WTC11 (cell line): Measurements from ENCODE around the gene MRFAP1.

Experiments used
- ELF4 ChIP-seq: sonication (generic); formaldehyde crosslinking; IDR thresholded peaks from 2 replicates; pipeline ENCODE4 v1.8.1; 2022; ENCODE audit warnings: low read depth, mild to moderate bottlenecking, moderate library complexity, missing genetic modification reagents
- ESRRA ChIP-seq: sonication (generic); formaldehyde crosslinking; IDR thresholded peaks from 2 replicates; pipeline ENCODE4 v1.8.1; 2022; ENCODE audit warnings: mild to moderate bottlenecking, missing genetic modification reagents, borderline replicate concordance
- JUN ChIP-seq: sonication (generic); formaldehyde crosslinking; IDR thresholded peaks from 2 replicates; pipeline ENCODE4 v1.8.0; 2023; ENCODE audit warnings: mild to moderate bottlenecking, missing genetic modification reagents
- KAT7 ChIP-seq: sonication (generic); formaldehyde crosslinking; IDR thresholded peaks from 2 replicates; pipeline ENCODE4 v1.8.1; 2023; ENCODE audit warnings: missing genetic modification reagents, mild to moderate bottlenecking, borderline replicate concordance
- NFYB ChIP-seq: sonication (generic); formaldehyde crosslinking; conservative IDR thresholded peaks from 2 replicates; pipeline ENCODE4 v1.8.0; 2022; ENCODE audit warnings: low read depth, missing genetic modification reagents
- NR2C2 ChIP-seq: sonication (generic); formaldehyde crosslinking; IDR thresholded peaks from 2 replicates; pipeline ENCODE4 v1.8.0; 2022; ENCODE audit warnings: mild to moderate bottlenecking, missing genetic modification reagents
- TP53 ChIP-seq: sonication (generic); formaldehyde crosslinking; IDR thresholded peaks from 2 replicates; pipeline ENCODE4 v1.8.1; 2023; ENCODE audit warnings: mild to moderate bottlenecking, missing genetic modification reagents
- ZBTB21 ChIP-seq: sonication (generic); formaldehyde crosslinking; IDR thresholded peaks from 2 replicates; pipeline ENCODE4 v1.8.1; 2023; ENCODE audit warnings: mild to moderate bottlenecking, missing genetic modification reagents, borderline replicate concordance
- TF ChIP-seq, protein P1 (sequence below): sonication (generic); formaldehyde crosslinking; IDR thresholded peaks from 2 replicates; pipeline ENCODE4 v1.8.1; 2022; ENCODE audit warnings: low read depth, mild to moderate bottlenecking, moderate library complexity, missing genetic modification reagents, borderline replicate concordance
- TF ChIP-seq, protein P2 (sequence below): fragments of 200-600 bp; IDR thresholded peaks from 2 replicates; pipeline ENCODE4 v1.8.0; 2022; ENCODE audit warnings: antibody characterized with exemption
- TF ChIP-seq, protein P3 (sequence below): sonication (generic); formaldehyde crosslinking; IDR thresholded peaks from 2 replicates; pipeline ENCODE4 v1.8.1; 2023; ENCODE audit warnings: mild to moderate bottlenecking, missing genetic modification reagents, borderline replicate concordance
- TF ChIP-seq, protein P4 (sequence below): sonication (generic); formaldehyde crosslinking; IDR thresholded peaks from 2 replicates; pipeline ENCODE4 v1.8.0; 2022; ENCODE audit warnings: mild to moderate bottlenecking, missing genetic modification reagents
- TF ChIP-seq, protein P5 (sequence below): sonication (generic); formaldehyde crosslinking; IDR thresholded peaks from 2 replicates; pipeline ENCODE4 v1.8.1; 2023; ENCODE audit warnings: mild to moderate bottlenecking, moderate library complexity, missing genetic modification reagents
- TF ChIP-seq, protein P6 (sequence below): sonication (generic); formaldehyde crosslinking; IDR thresholded peaks from 2 replicates; pipeline ENCODE4 v1.8.0; 2022; ENCODE audit warnings: mild to moderate bottlenecking, missing genetic modification reagents

DNA sequence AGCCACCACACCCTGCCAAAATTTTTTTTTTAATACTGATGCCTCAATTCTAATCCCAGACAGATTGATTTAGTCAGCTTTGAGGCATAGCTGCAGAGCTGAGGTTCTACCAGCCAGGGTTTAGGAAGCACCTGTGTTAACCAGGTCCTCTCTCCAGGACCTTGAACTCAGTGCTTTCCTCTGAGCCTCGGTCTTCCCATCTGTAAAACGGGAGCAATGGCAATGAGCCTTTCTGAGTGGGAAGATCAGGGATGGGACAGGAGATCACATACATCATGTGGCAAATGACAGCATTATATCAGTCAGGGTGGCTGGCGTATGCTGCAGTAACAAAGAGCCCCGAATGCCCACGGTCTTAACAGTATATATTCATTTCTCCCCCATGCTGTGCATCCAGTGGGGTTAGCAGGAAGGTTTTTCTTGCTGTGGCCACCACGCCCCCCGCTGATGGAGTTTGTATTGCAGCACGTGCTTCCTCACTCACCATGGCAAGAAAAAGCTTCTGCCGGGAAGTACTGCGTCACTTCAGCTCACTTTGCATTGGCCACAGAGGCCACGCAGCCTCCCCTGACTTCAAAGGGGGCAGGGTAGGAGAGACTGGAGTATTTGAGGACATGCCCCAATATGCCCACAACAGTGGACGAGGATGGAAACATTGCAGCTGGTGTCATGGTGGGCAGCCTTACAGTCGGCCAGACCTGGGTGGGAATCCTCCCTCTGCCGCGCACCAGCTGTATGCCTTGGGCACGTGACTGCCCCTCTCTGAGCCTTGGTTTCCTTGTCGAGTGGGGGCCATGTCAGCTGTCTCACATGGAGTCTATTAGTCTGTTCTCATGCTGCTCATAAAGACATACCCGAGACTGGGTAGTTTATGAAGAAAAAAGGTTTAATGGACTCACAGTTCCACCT lies 24.1 kb upstream of the MRFAP1 start:
- TF ChIP-seq, protein P1, sequence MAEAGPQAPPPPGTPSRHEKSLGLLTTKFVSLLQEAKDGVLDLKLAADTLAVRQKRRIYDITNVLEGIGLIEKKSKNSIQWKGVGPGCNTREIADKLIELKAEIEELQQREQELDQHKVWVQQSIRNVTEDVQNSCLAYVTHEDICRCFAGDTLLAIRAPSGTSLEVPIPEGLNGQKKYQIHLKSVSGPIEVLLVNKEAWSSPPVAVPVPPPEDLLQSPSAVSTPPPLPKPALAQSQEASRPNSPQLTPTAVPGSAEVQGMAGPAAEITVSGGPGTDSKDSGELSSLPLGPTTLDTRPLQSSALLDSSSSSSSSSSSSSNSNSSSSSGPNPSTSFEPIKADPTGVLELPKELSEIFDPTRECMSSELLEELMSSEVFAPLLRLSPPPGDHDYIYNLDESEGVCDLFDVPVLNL: no peak
- TF ChIP-seq ESRRA (CRISPR knock-in tag) (no peak), NR2C2 (CRISPR knock-in tag) (no peak), ELF4 (no peak), KAT7 (CRISPR knock-in tag) (no peak), TP53 (CRISPR knock-in tag) (no peak), JUN (CRISPR knock-in tag) (no peak), ZBTB21 (CRISPR knock-in tag) (no peak), NFYB (no peak)
- TF ChIP-seq, protein P2, sequence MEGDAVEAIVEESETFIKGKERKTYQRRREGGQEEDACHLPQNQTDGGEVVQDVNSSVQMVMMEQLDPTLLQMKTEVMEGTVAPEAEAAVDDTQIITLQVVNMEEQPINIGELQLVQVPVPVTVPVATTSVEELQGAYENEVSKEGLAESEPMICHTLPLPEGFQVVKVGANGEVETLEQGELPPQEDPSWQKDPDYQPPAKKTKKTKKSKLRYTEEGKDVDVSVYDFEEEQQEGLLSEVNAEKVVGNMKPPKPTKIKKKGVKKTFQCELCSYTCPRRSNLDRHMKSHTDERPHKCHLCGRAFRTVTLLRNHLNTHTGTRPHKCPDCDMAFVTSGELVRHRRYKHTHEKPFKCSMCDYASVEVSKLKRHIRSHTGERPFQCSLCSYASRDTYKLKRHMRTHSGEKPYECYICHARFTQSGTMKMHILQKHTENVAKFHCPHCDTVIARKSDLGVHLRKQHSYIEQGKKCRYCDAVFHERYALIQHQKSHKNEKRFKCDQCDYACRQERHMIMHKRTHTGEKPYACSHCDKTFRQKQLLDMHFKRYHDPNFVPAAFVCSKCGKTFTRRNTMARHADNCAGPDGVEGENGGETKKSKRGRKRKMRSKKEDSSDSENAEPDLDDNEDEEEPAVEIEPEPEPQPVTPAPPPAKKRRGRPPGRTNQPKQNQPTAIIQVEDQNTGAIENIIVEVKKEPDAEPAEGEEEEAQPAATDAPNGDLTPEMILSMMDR: no peak
- TF ChIP-seq, protein P3, sequence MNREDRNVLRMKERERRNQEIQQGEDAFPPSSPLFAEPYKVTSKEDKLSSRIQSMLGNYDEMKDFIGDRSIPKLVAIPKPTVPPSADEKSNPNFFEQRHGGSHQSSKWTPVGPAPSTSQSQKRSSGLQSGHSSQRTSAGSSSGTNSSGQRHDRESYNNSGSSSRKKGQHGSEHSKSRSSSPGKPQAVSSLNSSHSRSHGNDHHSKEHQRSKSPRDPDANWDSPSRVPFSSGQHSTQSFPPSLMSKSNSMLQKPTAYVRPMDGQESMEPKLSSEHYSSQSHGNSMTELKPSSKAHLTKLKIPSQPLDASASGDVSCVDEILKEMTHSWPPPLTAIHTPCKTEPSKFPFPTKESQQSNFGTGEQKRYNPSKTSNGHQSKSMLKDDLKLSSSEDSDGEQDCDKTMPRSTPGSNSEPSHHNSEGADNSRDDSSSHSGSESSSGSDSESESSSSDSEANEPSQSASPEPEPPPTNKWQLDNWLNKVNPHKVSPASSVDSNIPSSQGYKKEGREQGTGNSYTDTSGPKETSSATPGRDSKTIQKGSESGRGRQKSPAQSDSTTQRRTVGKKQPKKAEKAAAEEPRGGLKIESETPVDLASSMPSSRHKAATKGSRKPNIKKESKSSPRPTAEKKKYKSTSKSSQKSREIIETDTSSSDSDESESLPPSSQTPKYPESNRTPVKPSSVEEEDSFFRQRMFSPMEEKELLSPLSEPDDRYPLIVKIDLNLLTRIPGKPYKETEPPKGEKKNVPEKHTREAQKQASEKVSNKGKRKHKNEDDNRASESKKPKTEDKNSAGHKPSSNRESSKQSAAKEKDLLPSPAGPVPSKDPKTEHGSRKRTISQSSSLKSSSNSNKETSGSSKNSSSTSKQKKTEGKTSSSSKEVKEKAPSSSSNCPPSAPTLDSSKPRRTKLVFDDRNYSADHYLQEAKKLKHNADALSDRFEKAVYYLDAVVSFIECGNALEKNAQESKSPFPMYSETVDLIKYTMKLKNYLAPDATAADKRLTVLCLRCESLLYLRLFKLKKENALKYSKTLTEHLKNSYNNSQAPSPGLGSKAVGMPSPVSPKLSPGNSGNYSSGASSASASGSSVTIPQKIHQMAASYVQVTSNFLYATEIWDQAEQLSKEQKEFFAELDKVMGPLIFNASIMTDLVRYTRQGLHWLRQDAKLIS (CRISPR knock-in tag): no peak
- TF ChIP-seq, protein P4, sequence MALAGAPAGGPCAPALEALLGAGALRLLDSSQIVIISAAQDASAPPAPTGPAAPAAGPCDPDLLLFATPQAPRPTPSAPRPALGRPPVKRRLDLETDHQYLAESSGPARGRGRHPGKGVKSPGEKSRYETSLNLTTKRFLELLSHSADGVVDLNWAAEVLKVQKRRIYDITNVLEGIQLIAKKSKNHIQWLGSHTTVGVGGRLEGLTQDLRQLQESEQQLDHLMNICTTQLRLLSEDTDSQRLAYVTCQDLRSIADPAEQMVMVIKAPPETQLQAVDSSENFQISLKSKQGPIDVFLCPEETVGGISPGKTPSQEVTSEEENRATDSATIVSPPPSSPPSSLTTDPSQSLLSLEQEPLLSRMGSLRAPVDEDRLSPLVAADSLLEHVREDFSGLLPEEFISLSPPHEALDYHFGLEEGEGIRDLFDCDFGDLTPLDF (CRISPR knock-in tag): no peak
- TF ChIP-seq, protein P5, sequence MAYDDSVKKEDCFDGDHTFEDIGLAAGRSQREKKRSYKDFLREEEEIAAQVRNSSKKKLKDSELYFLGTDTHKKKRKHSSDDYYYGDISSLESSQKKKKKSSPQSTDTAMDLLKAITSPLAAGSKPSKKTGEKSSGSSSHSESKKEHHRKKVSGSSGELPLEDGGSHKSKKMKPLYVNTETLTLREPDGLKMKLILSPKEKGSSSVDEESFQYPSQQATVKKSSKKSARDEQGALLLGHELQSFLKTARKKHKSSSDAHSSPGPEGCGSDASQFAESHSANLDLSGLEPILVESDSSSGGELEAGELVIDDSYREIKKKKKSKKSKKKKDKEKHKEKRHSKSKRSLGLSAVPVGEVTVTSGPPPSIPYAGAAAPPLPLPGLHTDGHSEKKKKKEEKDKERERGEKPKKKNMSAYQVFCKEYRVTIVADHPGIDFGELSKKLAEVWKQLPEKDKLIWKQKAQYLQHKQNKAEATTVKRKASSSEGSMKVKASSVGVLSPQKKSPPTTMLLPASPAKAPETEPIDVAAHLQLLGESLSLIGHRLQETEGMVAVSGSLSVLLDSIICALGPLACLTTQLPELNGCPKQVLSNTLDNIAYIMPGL (CRISPR knock-in tag): no peak
- TF ChIP-seq, protein P6, sequence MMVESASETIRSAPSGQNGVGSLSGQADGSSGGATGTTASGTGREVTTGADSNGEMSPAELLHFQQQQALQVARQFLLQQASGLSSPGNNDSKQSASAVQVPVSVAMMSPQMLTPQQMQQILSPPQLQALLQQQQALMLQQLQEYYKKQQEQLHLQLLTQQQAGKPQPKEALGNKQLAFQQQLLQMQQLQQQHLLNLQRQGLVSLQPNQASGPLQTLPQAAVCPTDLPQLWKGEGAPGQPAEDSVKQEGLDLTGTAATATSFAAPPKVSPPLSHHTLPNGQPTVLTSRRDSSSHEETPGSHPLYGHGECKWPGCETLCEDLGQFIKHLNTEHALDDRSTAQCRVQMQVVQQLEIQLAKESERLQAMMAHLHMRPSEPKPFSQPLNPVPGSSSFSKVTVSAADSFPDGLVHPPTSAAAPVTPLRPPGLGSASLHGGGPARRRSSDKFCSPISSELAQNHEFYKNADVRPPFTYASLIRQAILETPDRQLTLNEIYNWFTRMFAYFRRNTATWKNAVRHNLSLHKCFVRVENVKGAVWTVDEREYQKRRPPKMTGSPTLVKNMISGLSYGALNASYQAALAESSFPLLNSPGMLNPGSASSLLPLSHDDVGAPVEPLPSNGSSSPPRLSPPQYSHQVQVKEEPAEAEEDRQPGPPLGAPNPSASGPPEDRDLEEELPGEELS (CRISPR knock-in tag): no peak
